NCI-H446 treated with DMSO at 0.1 percent for 48 hours (cell line): ENCODE data around the gene CYS1.
"Not testable (repeated sequence)": the region's sequence is repeated elsewhere in the genome, so short reads cannot be mapped to it uniquely, and the experiment has no call there.

Experiments
- DNase-seq: peaks from one replicate; lab custom pipeline; 2025; lab: John Stamatoyannopoulos, UW

Gene CYS1

GRCh38 chr2:10012963-10013461, 67.2 kb downstream of the CYS1 start:
- no peak for DNase-seq

DNA sequence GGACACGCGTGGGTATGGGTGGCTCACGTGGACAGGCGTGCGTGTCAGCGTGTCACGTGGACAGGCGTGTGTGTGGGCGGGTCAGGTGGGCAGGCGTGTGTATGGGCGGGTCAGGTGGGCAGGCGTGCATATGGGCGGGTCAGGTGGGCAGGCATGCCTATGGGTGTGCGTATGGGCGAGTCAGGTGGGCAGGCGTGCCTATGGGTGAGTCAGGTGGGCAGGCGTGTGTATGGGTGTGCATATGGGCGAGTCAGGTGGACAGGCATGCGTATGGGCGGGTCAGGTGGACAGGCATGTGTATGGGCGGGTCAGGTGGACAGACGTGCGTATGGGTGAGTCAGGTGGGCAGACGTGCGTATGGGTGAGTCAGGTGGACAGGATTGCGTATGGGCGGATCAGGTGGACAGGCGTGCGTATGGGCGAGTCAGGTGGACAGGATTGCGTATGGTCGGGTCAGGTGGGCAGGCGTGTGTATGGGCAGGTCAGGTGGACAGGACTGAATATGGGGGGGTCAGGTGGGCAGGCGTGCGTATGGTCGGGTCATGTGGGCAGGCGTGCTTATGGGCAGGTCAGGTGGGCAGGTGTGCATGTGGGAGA, 67.7 kb downstream of the CYS1 start:
- not testable (repeated sequence) for DNase-seq

DNA sequence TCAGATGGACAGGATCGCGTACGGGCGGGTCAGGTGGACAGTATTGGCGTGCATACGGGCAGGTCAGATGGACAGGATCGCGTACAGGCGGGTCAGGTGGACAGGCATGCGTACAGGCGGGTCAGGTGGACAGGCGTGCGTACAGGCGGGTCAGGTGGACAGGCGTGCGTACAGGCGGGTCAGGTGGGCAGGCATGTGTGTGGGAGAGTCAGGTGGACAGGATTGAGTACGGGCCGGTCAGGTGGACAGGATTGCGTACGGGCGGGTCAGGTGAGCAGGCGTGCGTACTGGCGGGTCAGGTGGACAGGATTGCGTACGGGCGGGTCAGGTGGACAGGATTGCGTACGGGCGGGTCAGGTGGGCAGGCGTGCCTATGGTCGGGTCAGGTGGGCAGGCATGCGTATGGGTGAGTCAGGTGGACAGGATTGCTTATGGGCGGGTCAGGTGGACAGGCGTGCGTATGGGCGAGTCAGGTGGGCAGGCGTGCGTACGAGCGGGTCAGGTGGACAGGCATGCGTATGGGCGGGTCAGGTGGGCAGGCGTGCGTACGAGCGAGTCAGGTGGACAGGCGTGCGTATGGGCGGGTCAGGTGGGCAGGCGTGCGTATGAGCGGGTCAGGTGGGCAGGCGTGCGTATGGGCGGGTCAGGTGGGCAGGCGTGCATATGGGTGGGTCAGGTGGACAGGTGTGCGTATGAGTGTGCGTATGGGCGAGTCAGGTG, 68.4 kb downstream of the CYS1 start:
- DNase-seq, result not testable (repeated sequence)

GRCh38 chr2:10010861-10011605, 69.2 kb downstream of the CYS1 start:
- not testable (repeated sequence) for DNase-seq

- no peak for DNase-seq
Measured at GRCh38 chr2:10009811-10010781, 70.1 kb downstream of the CYS1 start.

DNA sequence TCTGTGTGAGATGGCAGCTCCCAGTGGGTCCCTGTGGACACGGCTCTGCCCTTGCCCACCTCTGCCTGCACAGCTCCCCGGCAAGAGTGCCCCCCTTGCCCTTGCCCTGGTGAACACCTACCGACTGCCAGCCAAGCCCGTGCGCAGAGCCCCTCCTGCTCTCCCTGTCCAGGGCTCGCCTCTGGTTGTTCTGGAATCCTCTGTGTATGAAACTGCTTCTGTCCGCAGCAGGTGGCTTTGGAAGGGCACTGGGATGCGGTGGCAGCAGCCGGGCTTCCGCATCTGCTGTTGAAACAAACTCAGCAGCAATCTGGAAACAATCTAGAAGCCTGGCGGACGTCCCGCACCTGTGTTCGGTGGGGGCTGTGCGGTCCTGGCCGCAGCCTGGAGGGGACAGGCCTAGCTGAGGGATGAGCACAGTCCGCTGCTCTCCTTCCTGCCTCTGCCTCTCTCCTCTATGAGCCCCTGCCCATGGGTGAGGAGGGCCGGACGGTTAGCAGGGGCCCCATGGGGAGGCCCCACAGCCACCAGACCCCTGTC, 70.9 kb downstream of the CYS1 start:
- DNase-seq, result no peak

- no peak for DNase-seq
Measured at GRCh38 chr2:10008809-10009176, 71.4 kb downstream of the CYS1 start.

- DNase-seq, result no peak
Measured at GRCh38 chr2:10007921-10008808, 72.0 kb downstream of the CYS1 start.

DNA sequence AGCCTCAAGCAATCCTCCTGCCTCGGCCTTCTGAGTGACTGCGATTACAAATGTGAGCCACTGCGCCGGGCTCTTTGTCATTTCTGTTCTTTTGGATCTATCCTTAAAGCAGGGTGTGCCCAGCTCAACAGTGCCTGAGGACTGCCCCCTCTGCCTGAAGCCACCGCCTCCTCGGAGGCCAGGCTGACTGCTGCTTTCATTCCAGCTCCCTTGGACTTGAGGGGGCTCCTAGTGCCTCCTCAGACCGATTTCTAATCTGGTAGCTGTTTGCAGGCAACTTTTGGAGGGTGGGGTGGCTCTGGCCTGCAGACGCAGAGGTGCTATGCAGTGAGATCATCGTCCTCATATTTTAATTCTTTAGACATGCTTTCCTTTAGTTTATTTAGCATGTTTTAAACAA, 72.8 kb downstream of the CYS1 start:
- no peak for DNase-seq
